TTC549 (cell line): ENCODE results near the gene SPAG4.

Experiments used
- FAIRE-seq: peaks from 2 replicates; lab custom pipeline; 2012; peaks lifted over from hg19 to GRCh38; lab: Jason Lieb, UNC

The SPAG4 gene

GRCh38 chr20:35621560-35621946 is 5.9 kb downstream of the SPAG4 start:
- no peak for FAIRE-seq

GRCh38 chr20:35625584-35626385 is 10.2 kb downstream of the SPAG4 start:
- FAIRE-seq, result no peak

DNA sequence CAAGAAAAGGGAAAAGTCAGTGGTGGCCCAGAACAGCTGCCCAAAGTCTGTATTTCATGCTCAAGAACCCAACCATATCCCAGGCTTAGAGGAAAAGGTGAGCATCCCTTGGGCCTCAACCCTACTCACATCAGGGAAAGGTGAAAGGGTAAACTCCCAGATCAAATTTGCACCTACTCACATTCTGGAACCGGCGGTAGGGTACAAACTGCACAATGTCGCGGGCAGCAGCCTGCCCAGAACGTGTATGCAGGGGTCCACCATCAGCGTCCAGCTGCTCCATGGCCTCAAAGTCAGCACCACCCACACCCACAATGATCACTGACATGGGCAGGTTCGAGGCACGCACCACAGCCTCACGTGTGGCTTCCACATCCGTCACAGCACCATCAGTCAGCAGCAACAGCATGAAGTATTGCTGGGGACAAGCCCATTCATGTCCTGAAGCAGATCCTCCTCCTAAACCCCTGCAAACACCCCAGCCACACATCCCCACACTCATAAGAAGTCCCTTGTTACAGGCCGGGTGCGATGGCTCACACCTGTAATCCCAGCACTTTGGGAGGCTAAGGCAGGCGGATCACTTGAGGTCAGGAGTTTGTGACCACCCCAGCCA is 10.9 kb downstream of the SPAG4 start:
- no peak for FAIRE-seq

DNA sequence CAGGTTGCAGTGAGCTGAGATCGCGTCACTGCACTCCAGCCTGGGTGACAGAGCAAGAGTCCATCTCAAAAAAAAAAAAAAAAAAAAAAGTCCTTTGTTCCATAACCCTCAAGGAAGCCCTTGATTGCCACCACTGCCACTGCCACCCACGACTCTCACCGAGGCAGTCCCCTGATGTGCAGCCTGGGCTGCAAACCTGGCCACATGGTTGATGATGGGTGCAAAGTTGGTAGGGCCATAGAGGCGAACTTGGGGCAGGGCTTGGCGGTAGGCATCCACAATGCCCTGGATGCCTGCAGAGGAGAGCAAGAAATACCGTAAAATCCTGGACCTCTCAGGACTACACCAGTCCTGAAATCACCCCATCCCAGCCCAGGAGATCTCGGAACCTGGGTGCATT is 11.5 kb downstream of the SPAG4 start:
- FAIRE-seq, result no peak

DNA sequence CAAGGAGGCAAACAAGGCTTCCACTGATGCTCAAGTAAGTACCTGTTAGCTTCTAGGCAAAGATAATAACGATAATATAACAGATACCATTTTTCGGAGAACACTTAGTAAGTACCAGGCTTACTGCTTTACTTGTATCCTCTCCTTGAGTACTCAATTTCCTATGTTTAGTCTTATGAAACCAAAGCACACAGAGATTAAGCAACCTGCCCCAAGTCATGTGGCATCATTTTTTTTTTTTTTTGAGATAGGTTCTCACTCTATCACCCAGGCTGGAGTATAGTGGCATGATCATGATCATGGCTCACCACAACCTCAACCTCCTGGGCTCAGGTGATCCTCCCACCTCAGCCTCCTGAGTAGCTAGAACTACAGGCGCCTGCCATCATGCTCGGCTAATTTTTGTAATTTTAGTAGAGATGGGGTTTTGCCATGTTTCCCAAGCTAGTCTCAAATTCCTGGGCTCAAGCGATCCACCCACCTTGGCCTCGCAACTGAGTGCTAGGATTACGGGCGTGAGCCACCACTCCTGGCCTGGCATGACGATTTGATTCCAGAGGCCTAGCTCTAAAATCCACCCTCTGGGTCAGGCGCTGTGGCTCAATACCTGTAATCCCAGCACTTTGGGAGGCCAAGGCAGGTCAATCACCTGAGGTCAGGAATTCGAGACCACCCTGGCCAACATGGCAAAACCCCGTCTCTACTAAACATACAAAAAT is 14.0 kb downstream of the SPAG4 start:
- no peak for FAIRE-seq

GRCh38 chr20:35630636-35631035 is 15.0 kb downstream of the SPAG4 start:
- FAIRE-seq, result no peak

DNA sequence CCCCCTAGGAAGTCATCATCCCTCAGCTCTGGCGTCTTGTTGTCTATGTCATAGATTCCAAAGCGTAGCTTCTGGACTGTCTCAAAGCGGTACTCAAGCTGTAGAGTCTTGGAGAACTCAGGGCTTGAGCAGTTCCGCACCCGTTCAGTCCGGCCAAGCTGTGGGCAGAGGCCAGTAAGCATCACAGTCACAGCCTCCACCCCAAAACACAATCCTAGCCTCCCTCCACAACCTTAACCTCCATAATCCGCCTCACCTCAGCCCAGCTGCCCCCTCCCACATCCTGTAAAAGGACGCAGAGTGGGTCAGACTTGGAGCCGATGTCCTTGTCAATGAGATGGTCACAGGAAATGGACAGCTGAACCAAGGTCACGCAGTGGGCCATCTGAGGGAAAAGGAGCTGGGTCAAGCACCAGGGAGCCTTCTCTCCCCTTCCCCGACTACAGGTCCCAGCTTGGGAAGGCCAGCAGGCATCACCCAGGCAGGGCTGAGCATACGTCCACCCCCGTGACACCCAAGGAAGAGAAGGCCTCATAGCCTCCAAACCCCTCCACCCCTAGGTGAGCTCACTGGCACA is 17.0 kb downstream of the SPAG4 start:
- no peak for FAIRE-seq

GRCh38 chr20:35635652-35636051 is 20.0 kb downstream of the SPAG4 start:
- FAIRE-seq, result no peak

DNA sequence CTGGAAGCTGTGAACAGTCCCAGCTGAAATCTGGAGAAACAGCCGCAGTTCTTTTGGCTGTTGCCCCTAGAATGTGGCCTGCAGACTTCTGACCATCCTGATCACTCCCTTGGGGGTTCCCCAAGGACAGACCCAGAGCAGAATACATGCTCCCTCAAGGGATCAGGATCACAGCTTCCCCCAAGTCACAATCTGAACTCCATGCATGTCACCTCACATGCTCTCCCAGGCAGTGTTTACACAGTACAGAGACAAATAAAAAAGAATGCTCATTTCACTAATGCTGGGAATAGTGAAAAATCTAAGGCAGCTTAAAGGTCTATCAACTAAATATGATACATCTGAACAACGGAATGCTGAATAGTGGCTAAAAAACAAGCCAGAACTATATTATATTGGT is 20.5 kb downstream of the SPAG4 start:
- FAIRE-seq, result no peak

GRCh38 chr20:35637276-35637675 is 21.6 kb downstream of the SPAG4 start:
- FAIRE-seq, result no peak

DNA sequence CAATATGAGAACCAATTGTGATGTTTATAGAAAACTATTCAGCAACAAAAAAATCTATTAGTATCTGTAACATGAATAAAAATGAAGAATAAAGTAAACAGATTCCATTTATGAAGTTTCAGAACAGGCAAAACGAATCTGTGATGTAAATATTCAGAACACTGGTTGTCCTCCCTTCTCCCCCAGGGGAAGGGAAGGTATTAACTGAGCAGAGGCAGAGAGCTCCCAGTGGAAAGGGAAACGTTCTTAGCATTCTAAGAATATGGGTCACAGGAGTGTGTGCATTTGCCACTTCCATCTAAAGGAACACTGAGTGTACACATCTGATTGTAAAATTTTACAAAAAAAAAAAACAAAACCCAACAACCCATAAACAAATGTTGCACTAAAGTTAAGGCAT is 23.1 kb downstream of the SPAG4 start:
- FAIRE-seq, result no peak

GRCh38 chr20:35640724-35641123 is 25.1 kb downstream of the SPAG4 start:
- FAIRE-seq, result no peak

DNA sequence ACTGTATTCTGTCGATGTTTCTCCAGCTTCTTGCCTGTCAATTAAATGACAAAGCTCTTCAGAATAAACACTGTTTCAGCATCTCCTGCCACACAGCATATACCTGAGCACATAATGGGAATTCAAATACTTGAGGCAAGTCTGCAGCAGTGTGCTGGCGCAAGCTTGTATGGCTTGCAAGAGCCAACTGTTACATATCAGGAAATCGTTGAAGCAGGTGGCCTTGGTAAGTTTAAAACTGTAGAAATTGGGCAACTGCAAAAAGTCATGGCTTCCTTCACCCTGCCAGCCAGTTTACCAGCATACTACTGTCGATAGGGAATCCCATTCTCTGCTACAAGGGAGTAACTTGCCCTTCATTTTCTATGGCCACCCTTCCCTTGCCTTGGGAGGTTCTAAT is 26.1 kb downstream of the SPAG4 start:
- no peak for FAIRE-seq

DNA sequence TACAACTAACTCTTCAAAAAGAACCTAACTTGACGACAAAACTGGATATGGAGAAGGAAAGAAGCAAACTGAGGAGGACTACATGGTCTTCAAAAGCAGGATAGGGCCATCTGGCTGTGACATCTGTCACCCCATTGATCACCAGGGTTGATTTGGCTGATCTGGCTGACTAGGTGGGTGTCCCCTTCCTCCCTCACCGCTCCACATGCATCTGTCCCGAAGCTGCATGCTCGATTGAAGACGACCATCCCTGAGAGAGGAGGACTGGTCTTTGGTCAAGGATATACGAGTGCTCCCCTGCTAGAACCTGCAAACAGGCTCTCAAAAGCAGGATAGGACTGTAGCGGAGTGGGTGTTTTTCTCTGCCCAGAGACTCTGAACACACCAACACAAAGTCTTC is 27.4 kb downstream of the SPAG4 start:
- FAIRE-seq, result no peak

DNA sequence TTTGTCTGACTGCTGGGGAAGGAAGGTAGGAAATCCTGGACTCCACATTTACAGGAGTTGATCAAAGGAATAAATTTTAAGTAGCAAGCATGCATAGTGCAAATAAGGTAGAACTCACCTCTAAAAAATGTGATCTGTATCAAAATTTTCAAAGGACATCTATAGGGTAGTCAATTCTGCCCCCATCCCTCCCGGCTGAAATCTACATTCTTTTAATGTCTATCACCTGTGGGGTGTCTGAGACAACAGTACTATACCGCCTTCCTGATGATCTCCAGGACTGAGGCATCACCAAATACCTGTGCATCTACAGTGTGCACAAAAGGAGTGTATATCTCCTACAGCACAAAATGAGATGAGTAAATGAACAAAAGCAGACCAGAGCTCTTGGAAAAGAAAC is 29.2 kb downstream of the SPAG4 start:
- FAIRE-seq, result no peak

DNA sequence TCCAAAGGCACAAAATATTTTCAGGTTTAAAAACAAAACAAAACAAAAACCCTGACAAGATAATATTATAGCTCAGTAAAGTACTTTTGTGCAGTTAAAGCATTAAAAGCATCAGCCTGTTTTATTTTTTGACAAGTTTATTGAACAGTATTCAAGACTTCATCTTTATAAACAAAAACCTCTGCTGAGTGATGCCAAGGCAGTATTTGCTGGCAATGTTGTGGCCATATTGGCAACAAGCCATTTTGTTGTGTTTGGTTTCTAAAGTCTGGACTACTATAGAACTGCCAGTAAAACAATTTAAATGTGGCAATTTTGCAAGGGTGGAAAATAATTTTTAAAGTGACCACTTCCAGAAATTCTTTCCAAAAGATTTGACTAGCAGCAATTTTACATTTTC is 33.2 kb downstream of the SPAG4 start:
- FAIRE-seq, result no peak

GRCh38 chr20:35650632-35651031 is 35.0 kb downstream of the SPAG4 start:
- no peak for FAIRE-seq

GRCh38 chr20:35651958-35652357 is 36.3 kb downstream of the SPAG4 start:
- no peak for FAIRE-seq

DNA sequence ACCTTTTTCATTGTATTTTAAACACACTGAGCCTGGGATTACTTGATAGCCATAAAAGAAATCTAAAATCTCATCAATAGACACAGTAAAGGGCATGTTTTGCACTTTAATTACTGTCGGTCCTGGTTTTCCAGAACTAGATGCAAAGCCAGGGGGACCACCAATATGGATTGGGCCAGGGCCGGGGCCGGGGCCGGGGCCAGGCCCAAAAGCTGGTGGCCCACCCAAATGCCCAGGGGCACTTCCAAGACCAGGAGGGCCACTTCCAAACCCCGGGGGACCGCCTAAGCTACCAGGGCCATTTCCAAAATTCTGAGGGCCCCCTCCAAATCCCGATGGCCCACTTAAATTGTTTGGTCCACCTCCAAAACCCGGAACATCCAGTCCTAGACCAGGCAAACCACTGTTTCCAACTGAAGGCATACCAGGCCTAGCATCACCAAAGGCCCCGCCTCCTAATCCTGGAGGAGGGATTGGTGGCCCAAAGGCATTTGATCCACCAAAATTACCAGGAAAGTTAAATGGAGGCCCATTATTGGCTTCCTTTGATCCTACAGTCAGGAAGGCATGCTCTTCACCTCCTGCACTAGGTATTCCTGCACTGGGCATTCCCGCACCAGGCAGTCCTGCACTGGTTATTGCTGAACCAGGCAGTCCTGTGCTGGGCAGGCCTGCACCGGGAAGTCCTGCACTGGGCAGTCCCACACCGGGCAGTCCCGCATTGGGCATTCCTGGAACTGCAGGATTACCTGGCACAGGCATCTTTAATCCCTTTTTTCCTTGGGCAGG is 37.2 kb downstream of the SPAG4 start:
- no peak for FAIRE-seq

DNA sequence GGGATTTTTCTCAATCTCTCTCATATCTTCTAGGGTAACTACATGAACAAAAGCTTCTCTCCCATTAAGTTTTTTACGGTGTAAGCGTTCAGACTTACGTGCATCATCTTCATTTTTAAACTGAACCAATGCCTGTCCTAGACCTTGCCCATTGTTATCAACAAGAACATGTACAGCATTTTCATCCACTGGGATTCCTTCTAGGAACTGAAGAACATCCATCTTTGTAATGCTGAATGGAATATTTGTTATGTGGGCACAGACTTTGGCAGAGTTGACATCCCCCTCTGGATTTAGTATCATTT is 37.8 kb downstream of the SPAG4 start:
- FAIRE-seq, result no peak

DNA sequence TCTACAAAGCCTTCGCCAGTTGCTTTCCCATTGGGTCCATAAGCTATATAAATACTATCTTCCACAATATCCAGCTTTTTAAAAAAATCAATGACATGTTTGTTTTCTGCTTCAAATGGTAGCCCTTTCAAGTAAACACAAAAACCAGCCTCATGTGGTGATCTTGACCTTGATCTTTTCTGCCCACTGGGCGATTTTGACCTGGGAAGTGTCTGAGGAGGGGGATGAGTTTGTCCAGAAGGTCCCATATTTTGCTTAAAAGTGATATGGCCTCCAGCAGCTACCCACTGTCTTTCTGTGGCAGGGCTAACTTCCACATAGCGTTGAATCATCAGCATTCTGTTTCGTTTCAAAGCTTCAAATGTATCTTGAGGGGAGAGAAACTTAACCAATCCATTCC is 38.3 kb downstream of the SPAG4 start:
- no peak for FAIRE-seq

- FAIRE-seq, result no peak
These were observed 38.8 kb downstream of the SPAG4 start for GRCh38 chr20:35654415-35654814.

DNA sequence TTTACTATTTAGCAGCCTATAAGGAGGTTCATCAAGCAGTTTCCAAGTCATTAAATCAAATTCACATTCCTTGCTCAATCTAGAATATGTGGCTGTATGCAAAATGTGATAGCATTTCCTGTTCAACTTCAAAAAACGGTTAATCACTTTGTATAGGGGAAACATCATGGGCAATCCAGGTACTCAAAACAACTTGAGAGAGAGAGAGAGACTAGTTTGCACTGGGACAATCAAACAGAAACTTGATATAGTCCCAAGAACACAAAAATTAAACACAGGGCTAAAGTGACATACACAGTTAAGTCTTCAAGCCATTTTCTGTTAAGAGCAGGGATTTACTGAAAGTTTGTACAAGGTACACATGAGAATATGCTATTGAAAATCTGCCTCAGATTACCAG is 41.6 kb downstream of the SPAG4 start:
- no peak for FAIRE-seq
